ENCODE measurements around the gene NOL9. TPM values are rescaled to one million over a fixed set of nuclear protein-coding genes. Genes with fewer than 3 reads are reported as not detected.

The NOL9 gene
- total and polyA plus RNA-seq, 9 of the 15 experiments (the other 6 are each of a cell fraction or from before 2014, with no cell fraction given): 5.6 to 76.5 (median 47.3) TPM

GRCh38 chr1:6472391-6472790, 81.9 kb downstream of the NOL9 start:
- in situ Hi-C loops (cut with MboI) (loop anchor here (5.0 kb wide), 1 partner anchor 60 kb away; no protein-coding TSS in a partner anchor), intact Hi-C loops (cut with micrococcal nuclease) (loop anchor here (5.0 kb wide), 1 partner anchor 65 kb away; no protein-coding TSS in a partner anchor)
- ChIA-PET POLR2A (interaction anchor here (0.5 to 1.1 kb wide), 5 partner anchors 8 to 236 kb away, joined by 3 to 6 read pairs (median 3); partner anchors contain the start of genes ACOT7 and ICMT), CTCF (ENCODE audit: low intra/inter-chr PET ratio) (interaction anchor here (0.9 kb wide), 1 partner anchor 124 kb away, joined by 4 read pairs; no protein-coding TSS in a partner anchor)
- Histone ChIP-seq H3K4me1 (replicated peaks in 1 of 2; ENCODE audit: control insufficient read depth in 2 of 2, insufficient read depth in 2 of 2, low read length in 2 of 2) (peaks cover 10 to 69% of the 10 kb centered on the region in 2 experiments; a peak in 4 of 5 replicates), H3K79me2 (ENCODE audit: control insufficient read depth, insufficient read depth, low read length) (no peaks in the 10 kb centered on the region), H3K4me2 (ENCODE audit: insufficient read depth, low read length) (no peak overlapping the region), H3K9me3 (replicated peaks; ENCODE audit: control insufficient read depth, insufficient read depth, low read depth, low read length) (no peaks in the 10 kb centered on the region), H3K27me3 (ENCODE audit: control insufficient read depth in 2 of 2, insufficient read depth in 2 of 2, low read length in 2 of 2) (peaks cover 34 to 76% of the 10 kb centered on the region in 2 experiments), H3K36me3 (ENCODE audit: control insufficient read depth, insufficient read depth, low read length) (no peaks in the 10 kb centered on the region), H3K27ac (ENCODE audit: extremely low read depth, low read depth, low read length) (no peak overlapping the region), H2AFZ (ENCODE audit: low read depth, low read length) (no peak overlapping the region), H4K20me1 (replicated peaks; ENCODE audit: control insufficient read depth, insufficient read depth, low read length) (peaks cover 45% of the 10 kb centered on the region), H3K4me3 (no peak overlapping the region), H3K9me1 (ENCODE audit: control insufficient read depth, insufficient read depth, low read length) (peaks cover 2% of the 10 kb centered on the region), H3K9ac (ENCODE audit: insufficient read depth in 1 of 2, low read depth in 2 of 2, low read length in 2 of 2) (no peak overlapping the region)
- WGBS (ENCODE audit: insufficient coverage, low coverage, missing lambda C conversion rate): 1% methylated on average over 10 of the region's 10 CpGs
- BruUV-seq (replicated peaks): no TSS peak
- FAIRE-seq (peak; percentile 75), ATAC-seq (peak; percentile 71), DNase-seq (ENCODE audit: extremely low read depth in 1 of 4, low spot score in 3 of 4) (peak; percentile 75 to 78 (median 78))
- peak in 1 of 2 experiments; percentile 36; a peak in 2 of 4 replicates for TF ChIP-seq RAD21 (CRISPR knock-in tag; conservative IDR thresholded peaks at IDR 0.05 in 1 of 2, IDR thresholded peaks at IDR 0.05 in 1 of 2)
- TF ChIP-seq BHLHE40 (IDR thresholded peaks at IDR 0.05; ENCODE audit: low read length): peak; percentile 48; the same call in 1 of the 2 replicates
- TF ChIP-seq CBFB (CRISPR knock-in tag; IDR thresholded peaks at IDR 0.05): no peak
- peak; percentile 81 to 98 (median 91) for TF ChIP-seq CTCF (IDR thresholded peaks at IDR 0.05 in 2 of 3, conservative IDR thresholded peaks at IDR 0.05 in 1 of 3; ENCODE audit: insufficient read depth in 2 of 3, low read depth in 1 of 3, low read length in 3 of 3)
- TF ChIP-seq, protein P1, sequence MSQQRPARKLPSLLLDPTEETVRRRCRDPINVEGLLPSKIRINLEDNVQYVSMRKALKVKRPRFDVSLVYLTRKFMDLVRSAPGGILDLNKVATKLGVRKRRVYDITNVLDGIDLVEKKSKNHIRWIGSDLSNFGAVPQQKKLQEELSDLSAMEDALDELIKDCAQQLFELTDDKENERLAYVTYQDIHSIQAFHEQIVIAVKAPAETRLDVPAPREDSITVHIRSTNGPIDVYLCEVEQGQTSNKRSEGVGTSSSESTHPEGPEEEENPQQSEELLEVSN (IDR thresholded peaks at IDR 0.05; ENCODE audit: borderline replicate concordance in 1 of 2, extremely low read depth in 1 of 2, insufficient read depth in 1 of 2, insufficient read length in 1 of 2, low read depth in 1 of 2, low read length in 1 of 2, poor library complexity in 1 of 2, severe bottlenecking in 1 of 2): peak in 1 of 2 experiments; percentile 20
- TF ChIP-seq SMC3 (conservative IDR thresholded peaks at IDR 0.05; ENCODE audit: insufficient read depth, low read depth, low read length): peak; percentile 34; the same call in 1 of the 2 replicates
- TF ChIP-seq EHMT2 (IDR thresholded peaks at IDR 0.05): no peak
- 0 out of 2 replicates have a peak, but pooled peaks have one; percentile 7 for TF ChIP-seq GATA2 (CRISPR knock-in tag; IDR thresholded peaks at IDR 0.05)
- no peak for TF ChIP-seq SRSF3 (IDR thresholded peaks at IDR 0.05; ENCODE audit: insufficient read depth, low read length)
- peak; percentile 57; the same call in 1 of the 2 replicates for TF ChIP-seq GABPB1 (CRISPR knock-in tag; IDR thresholded peaks at IDR 0.05)
- TF ChIP-seq NR1H2 (CRISPR knock-in tag; IDR thresholded peaks at IDR 0.05): 0 out of 2 replicates have a peak, but pooled peaks have one; percentile 44
- no peak for TF ChIP-seq KLF13 (tag; IDR thresholded peaks at IDR 0.05; ENCODE audit: borderline replicate concordance, low read depth)
